ENCODE results near the gene LZTS3.
A peak's percentile ranks its signal among the peaks of the same experiment; 100 is the strongest.

LZTS3 gene

DNA sequence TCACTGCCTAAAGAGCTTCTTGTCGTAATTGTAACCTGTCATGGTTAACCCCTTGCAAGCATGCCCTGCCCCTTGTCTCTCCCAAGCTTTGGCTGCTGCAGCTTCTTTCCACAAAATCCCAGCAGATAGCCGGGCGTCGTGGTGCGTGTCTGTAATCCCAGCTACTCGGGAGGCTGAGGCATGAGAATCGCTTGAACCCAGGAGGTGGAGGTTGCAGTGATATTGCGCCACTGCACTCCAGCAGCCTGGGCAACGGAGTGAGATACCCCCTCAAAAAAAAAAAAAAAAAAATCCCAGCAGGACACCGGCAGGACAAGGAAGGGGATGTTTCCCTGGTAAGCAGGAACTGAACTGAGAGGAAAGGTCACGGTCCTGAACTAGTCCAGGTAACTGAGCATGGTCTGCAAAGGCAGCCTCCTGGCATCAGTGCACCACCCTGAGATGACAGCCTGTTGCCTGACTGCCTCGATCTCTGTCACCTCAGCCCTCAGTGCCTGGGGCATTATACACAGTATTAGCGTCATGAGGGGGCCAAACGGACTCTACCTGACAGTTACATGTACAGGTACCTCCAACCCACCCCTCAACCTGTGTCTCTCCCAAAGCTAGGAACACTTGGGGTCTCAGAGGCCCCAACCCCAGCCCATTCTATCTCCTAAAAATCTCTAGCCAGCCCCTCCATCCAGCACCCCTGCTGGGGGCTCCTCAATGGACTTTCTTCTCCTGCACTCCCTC lies 1.8 kb downstream of the LZTS3 start:
- no peak overlapping the region for H3K4me3 ChIP-seq (ENCODE audit: low read depth, low read length)
- no peak for DNase-seq (ENCODE audit: low read depth)

DNA sequence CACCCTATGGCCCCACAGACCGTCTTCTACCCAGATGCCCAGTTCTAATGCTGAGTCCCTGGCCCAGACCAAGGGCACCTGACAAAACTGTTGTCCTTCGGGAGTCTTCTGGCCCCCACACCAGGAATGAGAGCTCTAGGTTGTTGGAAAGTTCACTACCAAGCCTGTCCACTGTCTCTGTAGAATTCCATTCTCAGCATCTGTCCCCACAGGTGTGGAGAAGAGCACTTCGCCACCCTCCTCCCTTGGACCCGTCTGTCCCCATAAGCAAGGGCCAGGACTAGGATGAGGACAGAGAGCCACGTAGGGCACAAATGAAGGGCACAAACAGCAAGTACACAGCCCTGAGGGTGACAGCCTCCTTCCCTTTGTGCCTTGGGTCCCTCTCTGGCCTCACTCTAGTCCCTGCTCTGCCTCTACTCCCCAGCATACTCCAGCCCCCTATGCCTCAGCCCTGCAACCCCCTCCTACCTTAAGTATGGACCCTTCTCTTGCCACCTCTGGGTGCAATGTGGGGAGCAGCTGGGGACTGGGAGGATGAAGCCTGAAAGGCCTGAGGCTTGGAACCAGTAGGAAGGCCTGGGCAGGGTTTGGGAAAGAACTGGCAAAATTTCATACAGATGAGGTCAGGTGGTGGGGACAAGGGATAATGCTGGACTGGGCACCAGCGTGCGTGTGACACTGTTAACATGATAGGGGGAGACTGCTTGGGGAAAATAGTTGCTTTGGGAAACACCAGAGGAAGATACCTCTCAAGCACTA lies 4.3 kb downstream of the LZTS3 start:
- no peak overlapping the region for H3K4me3 ChIP-seq (ENCODE audit: low read depth, low read length)
- TF ChIP-seq CTCF (IDR thresholded peaks at IDR 0.05; ENCODE audit: control insufficient read depth, extremely low read depth, insufficient read depth) = no peak
- DNase-seq (ENCODE audit: low read depth) = no peak

More for the DNA sequence above, 1.8 kb downstream of the LZTS3 start:
- no peak for TF ChIP-seq CTCF (IDR thresholded peaks at IDR 0.05; ENCODE audit: control insufficient read depth, extremely low read depth, insufficient read depth)

- no peak for DNase-seq (ENCODE audit: low read depth)
- no peak overlapping the region for H3K4me3 ChIP-seq (ENCODE audit: low read depth, low read length)
- 0 out of 2 replicates have a peak, but pooled peaks have one; percentile 1 for TF ChIP-seq CTCF (IDR thresholded peaks at IDR 0.05; ENCODE audit: control insufficient read depth, extremely low read depth, insufficient read depth)
Observed at GRCh38 chr20:3168079-3168828, 5.1 kb downstream of the LZTS3 start.

DNA sequence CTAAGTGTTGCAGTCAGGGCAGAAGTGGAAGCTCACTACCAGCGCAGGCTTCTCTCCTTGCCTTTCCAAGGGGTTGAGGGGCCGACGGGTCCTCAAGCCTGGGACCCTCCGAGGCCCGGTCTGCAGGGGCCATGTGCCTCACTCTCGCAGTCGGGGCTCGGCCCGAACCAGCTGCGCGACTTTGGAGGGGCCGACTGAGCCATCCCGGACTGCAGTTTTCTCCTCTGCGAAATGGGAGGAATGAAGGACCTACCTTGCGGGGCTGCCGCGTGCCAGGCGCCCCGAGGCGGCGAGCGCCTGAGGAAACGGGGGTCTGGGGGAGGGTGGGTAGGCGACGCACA lies 5.6 kb downstream of the LZTS3 start:
- TF ChIP-seq CTCF (IDR thresholded peaks at IDR 0.05; ENCODE audit: control insufficient read depth, extremely low read depth, insufficient read depth) = no peak
- DNase-seq (ENCODE audit: low read depth) = no peak
- H3K4me3 ChIP-seq (ENCODE audit: low read depth, low read length) = no peak overlapping the region

DNA sequence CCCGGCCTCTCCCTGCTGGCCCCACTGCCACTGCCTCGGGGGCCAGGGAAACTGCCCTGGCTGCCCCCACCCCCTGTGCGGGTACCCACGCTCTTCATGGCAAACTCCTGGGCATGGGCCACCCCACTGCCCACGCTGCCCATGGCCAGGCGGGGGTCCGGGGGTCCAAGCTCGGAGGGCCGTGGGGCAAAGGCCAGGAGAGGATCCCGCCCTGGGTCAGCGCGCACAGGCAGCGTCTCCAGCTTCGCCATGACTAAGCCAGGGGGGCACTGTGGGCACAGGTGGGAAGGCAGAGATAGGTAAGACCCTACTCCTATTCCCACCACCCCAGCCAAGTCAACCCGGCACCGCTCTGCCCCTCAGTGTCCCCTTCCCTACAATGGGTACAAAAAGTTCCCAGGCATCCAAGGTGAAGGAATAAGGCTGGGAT lies 6.4 kb downstream of the LZTS3 start:
- DNase-seq (ENCODE audit: low read depth) = no peak
- no peak for TF ChIP-seq CTCF (IDR thresholded peaks at IDR 0.05; ENCODE audit: control insufficient read depth, extremely low read depth, insufficient read depth)
- H3K4me3 ChIP-seq (ENCODE audit: low read depth, low read length) = no peak overlapping the region

- no peak overlapping the region for H3K4me3 ChIP-seq (ENCODE audit: low read depth, low read length)
- DNase-seq (ENCODE audit: low read depth) = no peak
- TF ChIP-seq CTCF (IDR thresholded peaks at IDR 0.05; ENCODE audit: control insufficient read depth, extremely low read depth, insufficient read depth) = no peak
Observed at GRCh38 chr20:3166338-3166912, 6.9 kb downstream of the LZTS3 start.

Data from LNCaP clone FGC (cell line).